Nephron (organoid): ENCODE measurements around the gene CEP128.

Experiments
- H3K27ac Mint-ChIP-seq, 3 experiments: 2 replicates each; pipeline ENCODE4 v1.8.0; 2020; ENCODE audit warnings: mixed read lengths in 3 of 3, mild to moderate bottlenecking in 2 of 3, moderate library complexity in 1 of 3
- H3K27me3 Mint-ChIP-seq: 2 replicates; pipeline ENCODE4 v1.8.0; 2021; ENCODE audit warnings: low read depth, mild to moderate bottlenecking, moderate library complexity, mixed read lengths
- H3K36me3 Mint-ChIP-seq: 2 replicates; pipeline ENCODE4 v1.8.0; 2020; ENCODE audit warnings: low read depth, mixed read lengths
- H3K4me1 Mint-ChIP-seq: 2 replicates; pipeline ENCODE4 v1.8.0; 2020; ENCODE audit warnings: mixed read lengths
- H3K4me3 Mint-ChIP-seq, 3 experiments: 2 replicates each; pipeline ENCODE4 v1.8.0; 2020; ENCODE audit warnings: mild to moderate bottlenecking in 3 of 3, mixed read lengths in 3 of 3, moderate library complexity in 2 of 3
- H3K9me3 Mint-ChIP-seq: 2 replicates; pipeline ENCODE4 v1.8.0; 2020; ENCODE audit warnings: mixed read lengths
- CTCF ChIP-seq, 3 experiments: fragments of 200-600 bp; sonication (generic); IDR thresholded peaks; one replicate each; pipeline ENCODE4 v1.5.0; 2021; ENCODE audit warnings: antibody characterized with exemption in 3 of 3; ENCODE audit not compliant: unreplicated experiment in 3 of 3

CEP128 gene

GRCh38 chr14:80700601-80701000, 240.9 kb downstream of the CEP128 start:
- Mint-ChIP-seq H3K4me1 (no peaks in the 10 kb centered on the region), H3K27me3 (no peaks in the 10 kb centered on the region), H3K36me3 (no peaks in the 10 kb centered on the region)

GRCh38 chr14:80699861-80700260, 241.7 kb downstream of the CEP128 start:
- no peaks in the 10 kb centered on the region for H3K27me3 Mint-ChIP-seq
- H3K4me1 Mint-ChIP-seq: no peaks in the 10 kb centered on the region
- H3K9me3 Mint-ChIP-seq: no peaks in the 10 kb centered on the region
- no peak for TF ChIP-seq CTCF (IDR thresholded peaks at IDR 0.05; ENCODE audit: unreplicated experiment in 3 of 3)
- H3K4me3 Mint-ChIP-seq: no peak overlapping the region
- H3K36me3 Mint-ChIP-seq: no peaks in the 10 kb centered on the region
- no peak overlapping the region for H3K27ac Mint-ChIP-seq

More at GRCh38 chr14:80700601-80701000, 240.9 kb downstream of the CEP128 start:
- Mint-ChIP-seq H3K9me3 (no peaks in the 10 kb centered on the region), H3K27ac (no peak overlapping the region), H3K4me3 (no peak overlapping the region)
- TF ChIP-seq CTCF (IDR thresholded peaks at IDR 0.05; ENCODE audit: unreplicated experiment in 3 of 3): no peak

GRCh38 chr14:80698974-80699373, 242.6 kb downstream of the CEP128 start:
- no peak overlapping the region for H3K27ac Mint-ChIP-seq

GRCh38 chr14:80695869-80696268, 245.7 kb downstream of the CEP128 start:
- Mint-ChIP-seq H3K4me3 (no peak overlapping the region), H3K4me1 (no peaks in the 10 kb centered on the region)

More at GRCh38 chr14:80698974-80699373, 242.6 kb downstream of the CEP128 start:
- no peaks in the 10 kb centered on the region for H3K4me1 Mint-ChIP-seq
- no peaks in the 10 kb centered on the region for H3K36me3 Mint-ChIP-seq
- H3K4me3 Mint-ChIP-seq: no peak overlapping the region
- TF ChIP-seq CTCF (IDR thresholded peaks at IDR 0.05; ENCODE audit: unreplicated experiment in 3 of 3): no peak
- H3K27me3 Mint-ChIP-seq: no peaks in the 10 kb centered on the region
- H3K9me3 Mint-ChIP-seq: no peaks in the 10 kb centered on the region

GRCh38 chr14:80692903-80693302, 248.6 kb downstream of the CEP128 start:
- H3K4me3 Mint-ChIP-seq: no peak overlapping the region
- no peak overlapping the region for H3K27ac Mint-ChIP-seq
- H3K9me3 Mint-ChIP-seq: no peaks in the 10 kb centered on the region
- no peaks in the 10 kb centered on the region for H3K36me3 Mint-ChIP-seq
- no peaks in the 10 kb centered on the region for H3K27me3 Mint-ChIP-seq
- TF ChIP-seq CTCF (IDR thresholded peaks at IDR 0.05; ENCODE audit: unreplicated experiment in 3 of 3): no peak
- H3K4me1 Mint-ChIP-seq: no peaks in the 10 kb centered on the region

More at GRCh38 chr14:80695869-80696268, 245.7 kb downstream of the CEP128 start:
- Mint-ChIP-seq H3K36me3 (no peaks in the 10 kb centered on the region), H3K9me3 (no peaks in the 10 kb centered on the region), H3K27ac (no peak overlapping the region), H3K27me3 (no peaks in the 10 kb centered on the region)
- TF ChIP-seq CTCF (IDR thresholded peaks at IDR 0.05; ENCODE audit: unreplicated experiment in 3 of 3): no peak

- Mint-ChIP-seq H3K4me1 (no peaks in the 10 kb centered on the region), H3K9me3 (peaks cover 61% of the 10 kb centered on the region), H3K4me3 (no peak overlapping the region)
Observed at GRCh38 chr14:80681651-80682050, 259.9 kb downstream of the CEP128 start.

More at GRCh38 chr14:80681651-80682050, 259.9 kb downstream of the CEP128 start:
- Mint-ChIP-seq H3K27ac (no peak overlapping the region), H3K27me3 (no peaks in the 10 kb centered on the region), H3K36me3 (peaks cover 30% of the 10 kb centered on the region)
- TF ChIP-seq CTCF (IDR thresholded peaks at IDR 0.05; ENCODE audit: unreplicated experiment in 3 of 3): no peak
